ENCODE results near the gene CREBBP.

Gene CREBBP

DNA sequence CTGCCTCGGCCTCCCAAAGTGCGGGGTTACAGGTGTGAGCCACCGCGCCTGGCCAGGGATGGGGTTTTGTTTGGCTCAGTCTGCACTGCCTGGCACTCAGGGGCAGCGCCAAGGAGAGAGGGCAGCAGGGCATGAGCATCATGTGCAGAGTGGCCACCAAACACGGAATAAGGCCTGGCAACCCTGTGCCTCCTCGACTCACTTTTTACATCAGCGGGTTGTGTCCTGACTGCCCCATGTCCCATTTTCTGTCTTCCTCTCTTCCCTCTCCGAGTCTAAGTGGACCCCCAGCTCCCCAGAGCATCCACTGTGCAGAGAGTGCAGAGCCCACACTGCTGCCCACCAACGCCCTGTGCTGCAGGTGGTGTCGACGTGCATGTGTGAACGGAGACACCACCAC, 145.0 kb downstream of the CREBBP start:
- TF ChIP-seq ZNF384 (IDR thresholded peaks at IDR 0.05) (no peak), FOXM1 (IDR thresholded peaks at IDR 0.05; ENCODE audit: borderline replicate concordance) (no peak), FOXK2 (IDR thresholded peaks at IDR 0.05) (no peak), SP1 (IDR thresholded peaks at IDR 0.05) (no peak), TARDBP (IDR thresholded peaks at IDR 0.05) (no peak), ELF4 (IDR thresholded peaks at IDR 0.05) (no peak), LEF1 (IDR thresholded peaks at IDR 0.05; ENCODE audit: borderline replicate concordance) (no peak), NFRKB (IDR thresholded peaks at IDR 0.05) (no peak)
- no peak for DNase-seq (ENCODE audit: extremely low spot score)
- POLR2A ChIA-PET: no interaction called here
- CTCF ChIA-PET: no interaction called here

DNA sequence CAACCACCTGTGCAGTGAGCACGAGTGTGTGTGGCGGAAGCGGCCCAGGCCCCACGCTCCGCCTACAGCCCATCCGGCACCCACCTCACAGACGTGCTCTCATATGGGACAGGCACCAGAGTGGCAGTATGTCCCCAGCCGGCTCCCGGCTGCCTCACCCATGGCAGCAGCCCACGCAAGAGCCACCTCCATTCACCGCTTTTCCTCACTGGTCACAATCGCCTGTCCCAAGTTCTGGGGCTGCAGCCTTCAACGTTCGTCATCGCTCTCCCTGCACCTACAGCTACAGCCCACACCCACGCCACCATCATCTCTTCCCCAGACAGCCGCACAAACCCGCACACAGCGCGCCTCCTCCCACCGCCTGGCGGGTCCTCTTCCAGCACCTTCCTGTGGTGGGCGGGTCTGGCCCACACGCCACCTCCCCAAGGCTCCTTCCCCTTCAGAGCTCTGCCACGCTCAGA, 145.7 kb downstream of the CREBBP start:
- DNase-seq (ENCODE audit: extremely low spot score): no peak
- ChIA-PET POLR2A (no interaction called here), CTCF (no interaction called here)
- TF ChIP-seq, protein P1, sequence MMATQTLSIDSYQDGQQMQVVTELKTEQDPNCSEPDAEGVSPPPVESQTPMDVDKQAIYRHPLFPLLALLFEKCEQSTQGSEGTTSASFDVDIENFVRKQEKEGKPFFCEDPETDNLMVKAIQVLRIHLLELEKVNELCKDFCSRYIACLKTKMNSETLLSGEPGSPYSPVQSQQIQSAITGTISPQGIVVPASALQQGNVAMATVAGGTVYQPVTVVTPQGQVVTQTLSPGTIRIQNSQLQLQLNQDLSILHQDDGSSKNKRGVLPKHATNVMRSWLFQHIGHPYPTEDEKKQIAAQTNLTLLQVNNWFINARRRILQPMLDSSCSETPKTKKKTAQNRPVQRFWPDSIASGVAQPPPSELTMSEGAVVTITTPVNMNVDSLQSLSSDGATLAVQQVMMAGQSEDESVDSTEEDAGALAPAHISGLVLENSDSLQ (IDR thresholded peaks at IDR 0.05): no peak

GRCh38 chr16:3734084-3734757, 146.3 kb downstream of the CREBBP start:
- POLR2A ChIA-PET: no interaction called here
- no peak for DNase-seq (ENCODE audit: extremely low spot score)
- TF ChIP-seq LEF1 (IDR thresholded peaks at IDR 0.05; ENCODE audit: borderline replicate concordance): no peak
- no peak for TF ChIP-seq FOXA1 (IDR thresholded peaks at IDR 0.05)
- TF ChIP-seq SUZ12 (IDR thresholded peaks at IDR 0.05): no peak
- TF ChIP-seq NFRKB (IDR thresholded peaks at IDR 0.05): no peak
- no peak for TF ChIP-seq TARDBP (IDR thresholded peaks at IDR 0.05)
- no peak for TF ChIP-seq L3MBTL2 (conservative IDR thresholded peaks at IDR 0.05)
- TF ChIP-seq SP1 (IDR thresholded peaks at IDR 0.05): no peak
- no peak for TF ChIP-seq BHLHE40 (IDR thresholded peaks at IDR 0.05; ENCODE audit: borderline replicate concordance)
- TF ChIP-seq FOXM1 (IDR thresholded peaks at IDR 0.05; ENCODE audit: borderline replicate concordance): no peak
- TF ChIP-seq ELF4 (IDR thresholded peaks at IDR 0.05): no peak
- TF ChIP-seq, protein P1 (IDR thresholded peaks at IDR 0.05): no peak
- CTCF ChIA-PET: no interaction called here

DNA sequence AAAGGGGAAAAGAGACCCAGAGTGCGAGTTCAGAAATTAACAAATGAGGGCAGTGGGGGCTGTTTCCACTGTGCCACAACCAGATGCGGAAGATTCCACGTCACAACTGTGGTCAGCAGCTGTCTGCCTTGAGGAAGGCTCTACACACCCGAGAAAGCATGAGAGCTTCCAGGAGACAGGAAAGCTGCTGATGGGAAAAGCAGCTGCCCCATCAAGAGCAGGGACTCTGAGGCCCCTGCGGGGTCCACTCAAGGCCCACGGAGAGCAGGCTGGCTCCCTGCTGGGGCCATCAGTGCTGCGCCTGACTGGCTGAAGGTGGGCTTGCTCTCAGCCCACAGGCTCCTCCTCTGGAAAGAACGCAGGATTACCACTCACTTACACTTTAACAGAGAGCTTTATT, 148.3 kb downstream of the CREBBP start:
- no peak for TF ChIP-seq ELF4 (IDR thresholded peaks at IDR 0.05)
- TF ChIP-seq, protein P1 (IDR thresholded peaks at IDR 0.05): no peak
- ChIA-PET POLR2A (interaction anchor here (0.5 to 1.0 kb wide), 2 partner anchors 14 to 902 kb away, joined by 3 read pairs; no protein-coding TSS in a partner anchor), CTCF (interaction anchor here (0.9 kb wide), 1 partner anchor 148 kb away, joined by 3 read pairs; the partner anchor contains the start of gene CREBBP)
- DNase-seq (ENCODE audit: extremely low spot score): no peak

DNA sequence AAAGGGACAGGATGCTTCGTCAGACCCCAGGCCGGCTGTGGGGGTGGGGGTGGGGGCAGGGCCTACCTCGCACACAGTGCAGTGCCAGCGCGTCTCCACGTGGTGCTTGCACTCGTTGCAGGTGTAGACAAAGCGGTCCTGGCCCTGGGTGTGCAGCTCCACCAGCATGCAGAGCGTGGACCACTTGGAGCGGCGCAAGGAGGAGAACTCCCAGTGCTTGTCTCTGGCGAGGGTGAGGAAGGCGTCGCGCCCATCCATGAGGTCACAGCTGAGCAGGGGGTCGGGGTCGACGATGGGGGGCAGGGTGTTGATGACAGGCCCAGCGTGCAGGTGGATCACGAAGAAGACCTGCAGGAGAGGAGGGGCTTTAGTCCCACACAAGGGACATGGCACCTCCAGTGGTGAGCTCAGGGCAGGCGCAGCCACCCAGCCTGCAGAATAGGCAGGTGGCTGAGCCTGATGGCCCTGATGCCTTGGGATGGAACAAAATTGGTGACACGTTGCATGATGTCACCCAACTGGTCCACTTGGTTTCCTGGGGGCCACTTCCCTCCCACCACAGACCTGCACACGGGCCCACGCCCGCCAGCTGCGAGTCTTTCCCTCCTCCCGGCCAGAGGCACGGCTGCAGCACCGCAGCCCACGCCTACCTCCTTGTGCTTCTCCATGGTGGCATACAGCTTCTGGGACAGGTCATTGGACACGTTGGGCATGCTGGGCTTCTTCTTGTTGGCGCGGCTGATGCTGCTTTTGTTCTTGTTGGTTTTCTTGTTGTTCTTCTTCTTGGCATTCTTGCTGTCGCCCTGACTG, 149.2 kb downstream of the CREBBP start:
- CTCF ChIA-PET: interaction anchor here (0.9 kb wide), 1 partner anchor 149 kb away, joined by 3 read pairs; the partner anchor contains the start of gene CREBBP
- POLR2A ChIA-PET: interaction anchor here (1.0 kb wide), 1 partner anchor 13 kb away, joined by 3 read pairs; no protein-coding TSS in a partner anchor
- DNase-seq (ENCODE audit: extremely low spot score): no peak
- TF ChIP-seq SP1 (IDR thresholded peaks at IDR 0.05) (no peak), NFRKB (IDR thresholded peaks at IDR 0.05) (no peak), CTBP1 (IDR thresholded peaks at IDR 0.05; ENCODE audit: borderline replicate concordance) (no peak), FOXK2 (IDR thresholded peaks at IDR 0.05) (no peak), FOXA1 (IDR thresholded peaks at IDR 0.05) (no peak), ZNF384 (IDR thresholded peaks at IDR 0.05) (no peak), ELF4 (IDR thresholded peaks at IDR 0.05) (no peak), L3MBTL2 (conservative IDR thresholded peaks at IDR 0.05) (no peak), ARNT (IDR thresholded peaks at IDR 0.05) (no peak), SUZ12 (IDR thresholded peaks at IDR 0.05) (no peak), BHLHE40 (IDR thresholded peaks at IDR 0.05; ENCODE audit: borderline replicate concordance) (no peak), LEF1 (IDR thresholded peaks at IDR 0.05; ENCODE audit: borderline replicate concordance) (no peak), FOXM1 (IDR thresholded peaks at IDR 0.05; ENCODE audit: borderline replicate concordance) (no peak), HDGF (IDR thresholded peaks at IDR 0.05; ENCODE audit: borderline replicate concordance) (no peak)
- TF ChIP-seq, protein P1 (IDR thresholded peaks at IDR 0.05): no peak
